H1 (cell line): ENCODE measurements around the gene VPS13D. TPM values are rescaled to one million over a fixed set of nuclear protein-coding genes. Genes with fewer than 3 reads are reported as not detected.

ENCODE experiments used
- CTCF ChIA-PET: fragments of 300-600 bp; sonication (Branson Sonifier 250); formaldehyde crosslinking; loops from one replicate; lab custom pipeline; 2021; ENCODE audit not compliant: partially characterized antibody; lab: Charles Lee
- POLR2A ChIA-PET: fragments of 300-600 bp; sonication (Branson Sonifier 250); formaldehyde crosslinking; loops from one replicate; lab custom pipeline; 2021; ENCODE audit warnings: inconsistent platforms; ENCODE audit not compliant: partially characterized antibody; lab: Charles Lee
- DNase-seq, 2 experiments: peaks; one replicate each; pipeline versions ENCODE4 v3.0.0 to v3.0.0-alpha.2; 2010 to 2022; ENCODE audit warnings: low spot score in 2 of 2, low read depth in 1 of 2, mixed read lengths in 1 of 2
- FAIRE-seq: peaks from 2 replicates; lab custom pipeline; 2011; peaks lifted over from hg19 to GRCh38; lab: Jason Lieb, UNC
- H2AFZ ChIP-seq: 2 replicates; pipeline ENCODE4 v1.8.1; 2012; ENCODE audit warnings: low read length, inconsistent platforms
- H2AK5ac ChIP-seq: 2 replicates; pipeline ENCODE4 v1.6.1; 2013; ENCODE audit warnings: low read depth, low read length
- H2BK120ac ChIP-seq: replicated peaks from 2 replicates; pipeline ENCODE3; 2013; ENCODE audit warnings: low read depth, low read length, inconsistent platforms
- H2BK12ac ChIP-seq: 2 replicates; pipeline ENCODE4 v1.6.1; 2013; ENCODE audit warnings: low read depth, low read length
- H2BK15ac ChIP-seq: 2 replicates; pipeline ENCODE4 v1.6.1; 2013; ENCODE audit warnings: low read length
- H2BK20ac ChIP-seq: 2 replicates; pipeline ENCODE4 v1.6.1; 2013; ENCODE audit warnings: low read length
- H2BK5ac ChIP-seq: 2 replicates; pipeline ENCODE4 v1.6.1; 2013; ENCODE audit warnings: low read depth, low read length
- H3K14ac ChIP-seq: 2 replicates; pipeline ENCODE4 v1.6.1; 2013; ENCODE audit warnings: inconsistent platforms; ENCODE audit not compliant: insufficient read length
- H3K18ac ChIP-seq: 2 replicates; pipeline ENCODE4 v1.6.1; 2013; ENCODE audit warnings: low read length; ENCODE audit errors: extremely low read depth
- H3K23ac ChIP-seq: 2 replicates; pipeline ENCODE4 v1.6.1; 2013; ENCODE audit warnings: inconsistent platforms; ENCODE audit not compliant: insufficient read length
- H3K23me2 ChIP-seq: 2 replicates; pipeline ENCODE4 v1.6.1; 2013; ENCODE audit warnings: low read depth, low read length
- H3K27ac ChIP-seq: 2 replicates; pipeline ENCODE4 v1.6.1; 2011; ENCODE audit warnings: low read depth, low read length, inconsistent platforms
- H3K27me3 ChIP-seq, 4 experiments: replicated peaks in 1 of 4; 1 replicate in 1 of 4; 2 replicates in 3 of 4; pipeline versions ENCODE4 v1.6.1 to v1.8.1; 2011 to 2013; ENCODE audit warnings: low read length in 3 of 4, mild to moderate bottlenecking in 3 of 4, inconsistent platforms in 2 of 4, mixed read lengths in 2 of 4, moderate library complexity in 1 of 4; ENCODE audit not compliant: control insufficient read depth in 3 of 4, insufficient read depth in 3 of 4; ENCODE audit errors: extremely low read depth in 1 of 4
- H3K36me3 ChIP-seq, 4 experiments: 2 replicates each; pipeline versions ENCODE4 v1.6.1 to v1.8.1; 2011 to 2013; ENCODE audit warnings: mild to moderate bottlenecking in 4 of 4, low read length in 3 of 4, moderate library complexity in 2 of 4, control low read depth in 1 of 4, inconsistent platforms in 1 of 4; ENCODE audit not compliant: insufficient read depth in 4 of 4, control insufficient read depth in 2 of 4
- H3K4ac ChIP-seq: replicated peaks from 2 replicates; pipeline ENCODE3; 2013; ENCODE audit warnings: low read length, low read depth, mixed read lengths, inconsistent platforms; ENCODE audit not compliant: insufficient read length
- H3K4me1 ChIP-seq, 4 experiments: replicated peaks in 1 of 4; 1 replicate in 1 of 4; 2 replicates in 3 of 4; pipeline versions ENCODE4 v1.6.1 to v1.8.1; 2011 to 2013; ENCODE audit warnings: low read length in 3 of 4, inconsistent platforms in 2 of 4, mixed read lengths in 1 of 4; ENCODE audit not compliant: insufficient read depth in 4 of 4, control insufficient read depth in 3 of 4
- H3K4me2 ChIP-seq, 2 experiments: 2 replicates each; pipeline versions ENCODE4 v1.6.1 to v1.8.1; 2011 to 2013; ENCODE audit warnings: low read depth in 2 of 2, low read length in 2 of 2, control low read depth in 1 of 2, inconsistent platforms in 1 of 2, mild to moderate bottlenecking in 1 of 2; ENCODE audit not compliant: insufficient read depth in 1 of 2
- H3K4me3 ChIP-seq, 4 experiments: fragments of 200-600, 300-600 bp in 1 of 4; sonication (generic), shearing (Covaris generic), sonication (Bioruptor Twin) in 1 of 4; 2 replicates each; pipeline versions ENCODE4 v1.5.1 to v1.8.1; 2011 to 2016; ENCODE audit warnings: low read length in 4 of 4, low read depth in 3 of 4, control low read depth in 2 of 4, inconsistent platforms in 2 of 4, mild to moderate bottlenecking in 2 of 4, mixed read lengths in 1 of 4, moderate library complexity in 1 of 4; ENCODE audit not compliant: insufficient read depth in 2 of 4; ENCODE audit errors: extremely low read depth in 1 of 4
- H3K56ac ChIP-seq: replicated peaks from 2 replicates; pipeline ENCODE3; 2013; ENCODE audit warnings: low read depth, mild to moderate bottlenecking, mixed read lengths, low read length, inconsistent platforms; ENCODE audit not compliant: insufficient read length
- H3K79me1 ChIP-seq: 2 replicates; pipeline ENCODE4 v1.6.1; 2013; ENCODE audit warnings: low read depth, low read length, control low read depth
- H3K79me2 ChIP-seq, 2 experiments: 2 replicates each; pipeline versions ENCODE4 v1.6.1 to v1.8.1; 2012 to 2013; ENCODE audit warnings: low read length in 2 of 2, mild to moderate bottlenecking in 2 of 2, inconsistent platforms in 1 of 2; ENCODE audit not compliant: insufficient read depth in 2 of 2, control insufficient read depth in 1 of 2
- H3K9ac ChIP-seq, 4 experiments: replicated peaks in 1 of 4; 1 replicate in 1 of 4; 2 replicates in 3 of 4; pipeline versions ENCODE4 v1.6.1 to v1.8.1; 2011 to 2013; ENCODE audit warnings: low read depth in 3 of 4, low read length in 3 of 4, control low read depth in 2 of 4, mild to moderate bottlenecking in 2 of 4, moderate library complexity in 2 of 4, inconsistent platforms in 1 of 4; ENCODE audit errors: extremely low read depth in 1 of 4
- H3K9me3 ChIP-seq, 2 experiments: 2 replicates each; pipeline versions ENCODE4 v1.6.1 to v1.8.1; 2012 to 2013; ENCODE audit warnings: mild to moderate bottlenecking in 2 of 2, moderate library complexity in 2 of 2, control low read depth in 1 of 2, inconsistent platforms in 1 of 2, low read depth in 1 of 2, low read length in 1 of 2, mixed read lengths in 1 of 2; ENCODE audit not compliant: insufficient read depth in 2 of 2
- H4K20me1 ChIP-seq, 2 experiments: replicated peaks in 1 of 2; 2 replicates each; pipeline versions ENCODE3 to v1.8.1; 2011 to 2013; ENCODE audit warnings: inconsistent platforms in 2 of 2, low read length in 2 of 2, mild to moderate bottlenecking in 1 of 2; ENCODE audit not compliant: insufficient read depth in 2 of 2, control insufficient read depth in 1 of 2
- H4K5ac ChIP-seq: 2 replicates; pipeline ENCODE4 v1.6.1; 2013; ENCODE audit warnings: low read length, low read depth, mixed read lengths, inconsistent platforms; ENCODE audit not compliant: insufficient read length
- H4K8ac ChIP-seq: 2 replicates; pipeline ENCODE4 v1.8.0; 2013; ENCODE audit warnings: mild to moderate bottlenecking, moderate library complexity, low read length, inconsistent platforms; ENCODE audit not compliant: insufficient read depth; ENCODE audit errors: extremely low read depth
- H4K91ac ChIP-seq: replicated peaks from 2 replicates; pipeline ENCODE3; 2013; ENCODE audit warnings: low read length, mixed read lengths, inconsistent platforms; ENCODE audit not compliant: insufficient read length
- CBX8 ChIP-seq: fragments of 300-800, 300-1000 bp; sonication (generic); IDR thresholded peaks from 2 replicates; pipeline ENCODE4 v1.7.1; 2016; ENCODE audit warnings: low read depth, low read length, borderline replicate concordance
- HDAC6 ChIP-seq: IDR thresholded peaks from one replicate; pipeline ENCODE4 v1.7.1; 2012; ENCODE audit warnings: low read depth, mild to moderate bottlenecking, inconsistent platforms, low read length, moderate library complexity
- POLR2AphosphoS5 ChIP-seq: IDR thresholded peaks from 2 replicates; pipeline ENCODE4 v1.6.1; 2011; ENCODE audit warnings: low read depth, low read length
- SP4 ChIP-seq: IDR thresholded peaks from 2 replicates; pipeline ENCODE4 v1.6.1; 2012; ENCODE audit warnings: low read length, inconsistent platforms
- TAF7 ChIP-seq: optimal IDR thresholded peaks from 2 replicates; pipeline ENCODE3; 2011; ENCODE audit warnings: low read depth, mild to moderate bottlenecking, inconsistent platforms, low read length, moderate library complexity, borderline replicate concordance
- TCF12 ChIP-seq: IDR thresholded peaks from 2 replicates; pipeline ENCODE4 v1.6.1; 2011; ENCODE audit warnings: low read depth, mild to moderate bottlenecking, low read length
- WGBS, 2 experiments: shearing (Covaris generic) in 1 of 2; methylation state at CpG; one replicate each; pipeline versions ENCODE4 v1.1.6 to v1.1.7; 2013 to 2015; ENCODE audit warnings: low lambda C conversion rate in 2 of 2, mixed read lengths in 2 of 2, inconsistent platforms in 1 of 2, low coverage in 1 of 2, missing lambda C conversion rate in 1 of 2; ENCODE audit not compliant: insufficient replicate concordance in 2 of 2, insufficient coverage in 1 of 2, insufficient read length in 1 of 2; ENCODE audit errors: extremely low coverage in 1 of 2, missing lambda C conversion rate in 1 of 2; 5-methylcytosine and 5-hydroxymethylcytosine counted together
- polyA plus RNA-seq, 7 experiments: library from polyadenylated mRNA; depleted of rRNA in 3 of 7; stranded (reverse) in 5 of 7; unstranded in 2 of 7; fragments of >200 nt in 5 of 7; fragments of 200-250 nt in 2 of 7; gene quantifications; 1 replicate in 5 of 7; 2 replicates in 1 of 7; 4 replicates in 1 of 7; pipeline versions ENCODE4 v1.2.1 to v1.2.3, GENCODE V29; 2011 to 2013; ENCODE audit warnings: missing spikeins in 2 of 7, mixed read lengths in 2 of 7
- total RNA-seq: library from RNA; stranded (reverse); fragmentation: NEBNext Ultra II Directional; extraction: Animal tissue kit (Norgen Biotek cat#: 25700); gene quantifications from 2 replicates; pipeline ENCODE4 v1.2.1, GENCODE V29; 2021

Gene VPS13D
- total and polyA plus RNA-seq, 2 of the 8 experiments (the other 6 are each of a cell fraction or from before 2014, with no cell fraction given), result 10.9 to 31.2 TPM

GRCh38 chr1:12290828-12291227 is 61.0 kb downstream of the VPS13D start:
- Histone ChIP-seq H3K27me3 (no peaks in the 10 kb centered on the region), H2AK5ac (no peak overlapping the region), H3K4me1 (no peaks in the 10 kb centered on the region), H2BK15ac (no peak overlapping the region), H3K4ac (no peak overlapping the region), H2AFZ (no peak overlapping the region), H3K4me3 (no peak overlapping the region), H3K23ac (no peak overlapping the region), H4K20me1 (no peaks in the 10 kb centered on the region), H2BK120ac (no peak overlapping the region), H3K36me3 (peaks cover 0 to 13% (median 1%) of the 10 kb centered on the region in 4 experiments; a peak in 6 of 8 replicates), H3K4me2 (no peak overlapping the region), H3K14ac (no peak overlapping the region), H3K23me2 (no peaks in the 10 kb centered on the region), H3K79me1 (no peaks in the 10 kb centered on the region), H4K8ac (no peak overlapping the region), H3K9ac (no peak overlapping the region), H3K18ac (no peak overlapping the region), H2BK12ac (no peak overlapping the region), H2BK20ac (no peak overlapping the region), H3K27ac (no peak overlapping the region), H2BK5ac (no peak overlapping the region), H3K79me2 (no peaks in the 10 kb centered on the region; a peak in 1 of 4 replicates), H3K9me3 (no peaks in the 10 kb centered on the region), H4K5ac (no peak overlapping the region), H3K56ac (no peak overlapping the region), H4K91ac (no peak overlapping the region)
- CTCF ChIA-PET, result interaction anchor here (0.6 to 5.1 kb wide), 3 partner anchors 15 to 229 kb away, joined by 4 to 38 read pairs (median 4); no protein-coding TSS in a partner anchor
- POLR2A ChIA-PET, result no interaction called here
- DNase-seq (no peak), FAIRE-seq (no peak)
- WGBS, 2 experiments, result 76% methylated on average over 1 of the region's 1 CpG; no CpG with 5 or more reads in 1 of the 2 experiments
- TF ChIP-seq POLR2AphosphoS5 (no peak), HDAC6 (no peak), SP4 (no peak), CBX8 (no peak), TCF12 (no peak), TAF7 (no peak)
